IMR-90 (cell line): Measurements from ENCODE around the gene GRHL3. TPM values are rescaled to one million over a fixed set of nuclear protein-coding genes. Genes with fewer than 3 reads are reported as not detected.

ENCODE experiments used
- ATAC-seq: fragments of 200-7000 bp; cut with Tn5 transposase; 2 replicates; pipeline ENCODE4 v1.9.1; 2020; ENCODE audit warnings: low read depth, mild to moderate bottlenecking, moderate library complexity
- BruUV-seq: library from RNA; stranded (reverse); fragments of 400-500 nt; replicated peaks from 2 replicates; lab custom pipeline; 2021; lab: Mats Ljungman, UMichigan
- CTCF ChIA-PET: fragments of 300-600 bp; formaldehyde crosslinking; extraction: SDS; loops from one replicate; lab custom pipeline; 2021; ENCODE audit warnings: antibody characterized with exemption; lab: Yijun Ruan, JAX
- POLR2A ChIA-PET: fragments of 300-600 bp; sonication (Branson Sonifier 250); formaldehyde crosslinking; loops from one replicate; lab custom pipeline; 2022; ENCODE audit warnings: antibody characterized with exemption; ENCODE audit not compliant: unreplicated experiment; lab: Charles Lee
- DNase-seq: peaks from one replicate; pipeline ENCODE4 v3.0.0; 2013
- H2AFZ ChIP-seq: replicated peaks from 2 replicates; pipeline ENCODE3; 2013; ENCODE audit warnings: low read length, mild to moderate bottlenecking; ENCODE audit not compliant: poor library complexity
- H2AK5ac ChIP-seq: 2 replicates; pipeline ENCODE4 v1.6.1; 2013; ENCODE audit warnings: low read depth, low read length, inconsistent platforms
- H2AK9ac ChIP-seq: replicated peaks from 2 replicates; pipeline ENCODE3; 2013; ENCODE audit warnings: mild to moderate bottlenecking, low read depth, low read length, moderate library complexity; ENCODE audit not compliant: poor library complexity
- H2BK120ac ChIP-seq: 2 replicates; pipeline ENCODE4 v1.6.1; 2013; ENCODE audit warnings: low read depth, low read length, inconsistent platforms
- H2BK15ac ChIP-seq: 3 replicates; pipeline ENCODE4 v1.6.1; 2013; ENCODE audit warnings: low read depth, low read length, inconsistent platforms
- H2BK20ac ChIP-seq: 2 replicates; pipeline ENCODE4 v1.6.1; 2013; ENCODE audit warnings: low read depth, mild to moderate bottlenecking, inconsistent platforms, low read length, moderate library complexity
- H2BK5ac ChIP-seq: 2 replicates; pipeline ENCODE4 v1.6.1; 2013; ENCODE audit warnings: mild to moderate bottlenecking, low read depth, low read length, inconsistent platforms; ENCODE audit not compliant: poor library complexity, severe bottlenecking
- H3K14ac ChIP-seq: replicated peaks from 2 replicates; pipeline ENCODE4 v1.6.1; 2013; ENCODE audit warnings: low read depth, low read length, inconsistent platforms
- H3K18ac ChIP-seq: 2 replicates; pipeline ENCODE4 v1.6.1; 2013; ENCODE audit warnings: low read depth, low read length, control low read depth
- H3K23ac ChIP-seq: 2 replicates; pipeline ENCODE4 v1.6.1; 2013; ENCODE audit warnings: low read depth, low read length, inconsistent platforms
- H3K27ac ChIP-seq: 2 replicates; pipeline ENCODE4 v1.5.1; 2013; ENCODE audit warnings: mild to moderate bottlenecking, control low read depth, low read length; ENCODE audit not compliant: insufficient read depth
- H3K27me3 ChIP-seq: 2 replicates; pipeline ENCODE4 v1.6.1; 2013; ENCODE audit warnings: low read length; ENCODE audit not compliant: control insufficient read depth, insufficient read depth
- H3K36me3 ChIP-seq: 2 replicates; pipeline ENCODE4 v1.6.1; 2013; ENCODE audit warnings: low read length, mixed read lengths; ENCODE audit not compliant: control insufficient read depth, insufficient read depth
- H3K4ac ChIP-seq: 2 replicates; pipeline ENCODE4 v1.6.1; 2013; ENCODE audit warnings: low read depth, low read length, inconsistent platforms
- H3K4me1 ChIP-seq: 2 replicates; pipeline ENCODE4 v1.6.1; 2013; ENCODE audit warnings: low read length, mixed read lengths; ENCODE audit not compliant: control insufficient read depth, insufficient read depth
- H3K4me2 ChIP-seq: 2 replicates; pipeline ENCODE4 v1.6.1; 2013; ENCODE audit warnings: low read depth, mild to moderate bottlenecking, control low read depth, low read length, moderate library complexity
- H3K4me3 ChIP-seq: 2 replicates; pipeline ENCODE4 v1.5.1; 2013; ENCODE audit warnings: low read depth, mild to moderate bottlenecking, control low read depth, low read length, moderate library complexity; ENCODE audit not compliant: insufficient read depth
- H3K56ac ChIP-seq: 2 replicates; pipeline ENCODE4 v1.6.1; 2013; ENCODE audit warnings: low read length, inconsistent platforms; ENCODE audit not compliant: insufficient read depth; ENCODE audit errors: extremely low read depth
- H3K79me1 ChIP-seq, 2 experiments: 2 replicates each; pipeline ENCODE4 v1.6.1; 2013; ENCODE audit warnings: low read length in 2 of 2, inconsistent platforms in 1 of 2, low read depth in 1 of 2
- H3K9ac ChIP-seq: 2 replicates; pipeline ENCODE4 v1.6.1; 2013; ENCODE audit warnings: low read depth, low read length, control low read depth
- H3K9me1 ChIP-seq: 2 replicates; pipeline ENCODE4 v1.6.1; 2013; ENCODE audit warnings: low read length, inconsistent platforms; ENCODE audit not compliant: insufficient read depth
- H3K9me3 ChIP-seq: 2 replicates; pipeline ENCODE4 v1.6.1; 2013; ENCODE audit warnings: low read length; ENCODE audit not compliant: control insufficient read depth, insufficient read depth
- H4K20me1 ChIP-seq: 2 replicates; pipeline ENCODE4 v1.6.1; 2013; ENCODE audit warnings: low read length, inconsistent platforms; ENCODE audit not compliant: insufficient read depth
- H4K5ac ChIP-seq: 2 replicates; pipeline ENCODE4 v1.6.1; 2013; ENCODE audit warnings: mild to moderate bottlenecking, low read depth, low read length, control low read depth
- H4K8ac ChIP-seq, 2 experiments: 2 replicates each; pipeline ENCODE4 v1.6.1; 2013; ENCODE audit warnings: low read depth in 2 of 2, low read length in 2 of 2, control low read depth in 1 of 2, inconsistent platforms in 1 of 2
- H4K91ac ChIP-seq: 2 replicates; pipeline ENCODE4 v1.6.1; 2013; ENCODE audit warnings: low read depth, low read length, inconsistent platforms; ENCODE audit not compliant: insufficient read depth
- FOS ChIP-seq: fragments of 150-350 bp; IDR thresholded peaks from 2 replicates; pipeline ENCODE4 v1.6.1; 2016; ENCODE audit warnings: low read depth, low read length
- MAFK ChIP-seq: IDR thresholded peaks from 2 replicates; pipeline ENCODE4 v1.6.1; 2012; ENCODE audit warnings: low read depth, low read length, improper control_type of control experiment
- WGBS, 2 experiments: methylation state at CpG; one replicate each; pipeline versions ENCODE4 v1.1.5 to v1.1.7; 2013; ENCODE audit warnings: missing lambda C conversion rate in 2 of 2; ENCODE audit not compliant: insufficient read length in 1 of 2; ENCODE audit errors: extremely low coverage in 2 of 2; 5-methylcytosine and 5-hydroxymethylcytosine counted together
- dilution Hi-C: fragments of 300-500 bp; cut with HindIII; formaldehyde crosslinking; loops from one replicate; pipeline ENCODE4 v1.14.3; 2018; ENCODE audit warnings: low sequenced_read_pairs; ENCODE audit not compliant: unreplicated experiment
- in situ Hi-C: fragments of 300-500 bp; cut with MboI; formaldehyde crosslinking; loops from 3 replicates; pipeline ENCODE4 v1.14.3; 2019; ENCODE audit warnings: low sequenced_read_pairs, inconsistent platforms, mixed read lengths
- intact Hi-C: fragments of 100-400 bp; cut with micrococcal nuclease; formaldehyde crosslinking; loops from 2 replicates; pipeline ENCODE4 v1.10.0; 2022
- polyA plus RNA-seq, 3 experiments: library from polyadenylated mRNA; depleted of rRNA; stranded (reverse); fragments of >200 nt; gene quantifications; 2 replicates each; pipeline ENCODE4 v1.2.3, GENCODE V29; 2012; ENCODE audit warnings: low replicate concordance in 1 of 3
- total RNA-seq: library from RNA; depleted of rRNA; stranded (reverse); fragments of >200 nt; gene quantifications from 2 replicates; pipeline ENCODE4 v1.2.3, GENCODE V29; 2012

The GRHL3 gene
- total and polyA plus RNA-seq, 2 of the 4 experiments (the other 2 are of a cell fraction): not detected

GRCh38 chr1:24323281-24323680 lies 4.1 kb downstream of the GRHL3 start:
- no CpG with 5 or more reads among the region's 2 CpGs for WGBS, 2 experiments
- DNase-seq (no peak), ATAC-seq (no peak)
- Histone ChIP-seq H4K8ac (no peak overlapping the region), H3K36me3 (no peaks in the 10 kb centered on the region), H4K20me1 (no peaks in the 10 kb centered on the region), H3K56ac (no peak overlapping the region), H2AK5ac (no peak overlapping the region), H2AK9ac (no peak overlapping the region), H3K4me2 (no peak overlapping the region), H2BK15ac (no peak overlapping the region), H2BK5ac (no peak overlapping the region), H3K4ac (no peak overlapping the region), H3K9ac (no peak overlapping the region), H3K14ac (no peak overlapping the region), H3K79me1 (no peaks in the 10 kb centered on the region), H3K27ac (no peak overlapping the region), H3K9me1 (no peaks in the 10 kb centered on the region; the same call in 1 of the 2 replicates), H3K4me3 (no peak overlapping the region), H3K4me1 (peaks cover 10% of the 10 kb centered on the region), H3K23ac (no peak overlapping the region), H4K91ac (no peak overlapping the region), H2BK120ac (no peak overlapping the region), H3K27me3 (peaks cover 70% of the 10 kb centered on the region), H2AFZ (no peak overlapping the region), H2BK20ac (0 out of 2 replicates have a peak overlapping the region, but pooled peaks have one; percentile 12), H4K5ac (no peak overlapping the region), H3K9me3 (no peaks in the 10 kb centered on the region), H3K18ac (no peak overlapping the region)
- intact Hi-C loops (no loop called here), dilution Hi-C loops (no loop called here), in situ Hi-C loops (no loop called here)
- ChIA-PET CTCF (no interaction called here), POLR2A (no interaction called here)
- BruUV-seq: no TSS peak
- TF ChIP-seq MAFK (peak; percentile 94), FOS (no peak)
